GM18511 (cell line): ENCODE results near the gene ANGPT4.

Experiments used
- ATAC-seq: cut with Tn5 transposase; IDR thresholded peaks from one replicate; pipeline ENCODE4 v1.9.1; 2021; ENCODE audit warnings: mild to moderate bottlenecking, moderate library complexity; ENCODE audit not compliant: unreplicated experiment

Gene ANGPT4

GRCh38 chr20:942611-943010, 26.5 kb upstream of the ANGPT4 start:
- no peak for ATAC-seq

GRCh38 chr20:940926-941325, 24.8 kb upstream of the ANGPT4 start:
- ATAC-seq = no peak

GRCh38 chr20:939606-940005, 23.5 kb upstream of the ANGPT4 start:
- ATAC-seq = no peak

DNA sequence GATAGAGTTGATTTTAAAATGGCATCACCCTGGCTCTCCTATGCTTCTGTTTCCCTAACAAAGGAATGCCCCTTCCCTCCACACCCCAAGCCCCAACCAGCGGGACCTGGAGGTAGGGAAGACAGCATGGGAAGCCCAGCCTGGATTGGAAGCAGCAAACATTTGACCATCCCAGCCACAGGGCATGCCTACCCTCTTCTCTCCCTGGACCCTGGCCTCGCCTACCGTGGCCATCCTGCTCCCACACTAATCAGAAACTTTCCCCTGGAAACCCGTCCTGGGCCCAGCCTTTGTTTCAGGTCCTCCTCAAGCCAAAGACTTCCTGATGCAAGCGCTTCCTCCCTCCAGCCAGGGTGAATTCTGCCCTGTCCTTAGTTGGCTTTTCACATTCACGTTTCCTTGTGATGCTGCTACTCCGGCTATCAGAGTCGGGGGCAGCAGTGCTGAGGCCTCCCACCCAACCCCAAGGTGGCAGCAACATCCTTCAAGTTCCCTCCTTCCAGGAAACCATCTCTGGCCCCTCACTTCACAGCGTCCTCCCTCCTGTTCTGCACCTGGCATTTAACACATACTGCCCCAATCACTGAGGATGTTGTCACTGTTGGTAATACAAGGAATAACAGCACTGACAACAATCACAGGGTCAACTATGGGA, 18.2 kb upstream of the ANGPT4 start:
- ATAC-seq = no peak

DNA sequence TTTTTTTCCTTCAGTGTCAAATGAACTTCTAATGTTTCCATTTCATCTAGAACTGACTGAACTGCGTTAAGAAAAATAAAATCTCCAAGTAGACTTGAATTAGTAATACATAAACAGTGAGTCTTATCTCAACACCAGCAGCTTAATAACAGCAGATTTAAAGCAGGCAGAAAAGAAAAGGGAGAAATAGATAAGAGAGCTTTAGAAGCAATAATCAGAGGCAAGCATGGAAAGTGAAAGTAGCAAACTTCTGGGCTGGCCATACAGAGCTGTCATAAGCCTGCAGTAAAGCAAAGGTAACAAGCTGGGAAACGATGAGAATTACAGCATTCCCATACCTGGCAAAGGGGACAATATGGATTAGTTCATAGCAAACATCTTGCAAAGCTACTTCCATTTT, 16.9 kb upstream of the ANGPT4 start:
- no peak for ATAC-seq

- no peak for ATAC-seq
Observed at GRCh38 chr20:931401-931800, 15.3 kb upstream of the ANGPT4 start.

GRCh38 chr20:926670-927069, 10.5 kb upstream of the ANGPT4 start:
- ATAC-seq = no peak

DNA sequence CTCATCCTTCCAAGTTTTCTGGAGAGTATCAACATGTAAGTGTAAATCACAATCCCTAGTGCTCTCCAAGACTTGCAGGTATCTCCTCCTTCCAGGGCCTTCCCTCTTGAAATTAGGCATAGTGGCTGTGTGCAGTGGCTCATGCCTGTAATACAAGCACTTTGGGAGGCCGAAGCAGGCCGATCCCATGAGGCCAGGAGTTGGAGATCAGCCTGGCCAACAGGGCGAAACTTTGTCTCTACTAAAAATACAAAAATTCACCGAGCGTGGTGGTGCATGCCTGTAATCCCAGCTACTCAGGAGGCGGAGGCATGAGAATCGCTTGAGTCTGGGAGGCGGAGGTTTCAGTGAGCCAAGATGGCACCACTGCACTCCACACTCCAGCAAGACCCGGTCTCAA, 9.4 kb upstream of the ANGPT4 start:
- ATAC-seq = no peak

DNA sequence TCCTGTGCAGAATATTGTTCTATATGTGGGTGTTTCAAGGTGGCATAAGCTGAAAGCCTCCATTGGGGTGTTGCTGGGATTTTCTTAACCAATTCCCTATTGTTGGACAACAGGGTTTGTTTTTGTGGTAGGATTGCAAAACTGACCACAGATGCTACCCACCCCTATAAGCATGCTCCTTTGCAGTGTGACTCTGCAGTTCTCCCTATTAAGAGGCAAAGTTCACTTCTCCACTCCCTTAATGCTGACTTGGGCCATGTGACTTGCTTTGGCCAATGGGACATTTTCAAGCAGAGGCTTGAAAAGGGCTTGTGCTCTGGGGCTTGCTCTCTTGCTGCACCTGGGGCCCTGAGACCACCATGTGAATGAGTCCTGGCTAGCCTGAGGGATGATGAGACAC, 8.5 kb upstream of the ANGPT4 start:
- no peak for ATAC-seq

GRCh38 chr20:922781-923180, 6.6 kb upstream of the ANGPT4 start:
- no peak for ATAC-seq

GRCh38 chr20:921068-921467, 4.9 kb upstream of the ANGPT4 start:
- no peak for ATAC-seq

GRCh38 chr20:920311-920710, 4.2 kb upstream of the ANGPT4 start:
- no peak for ATAC-seq

GRCh38 chr20:919491-919916, 3.4 kb upstream of the ANGPT4 start:
- ATAC-seq = no peak

- no peak for ATAC-seq
Observed at GRCh38 chr20:917416-917815, 1.3 kb upstream of the ANGPT4 start.

GRCh38 chr20:916825-917224, 691 bp upstream of the ANGPT4 start:
- ATAC-seq = no peak

DNA sequence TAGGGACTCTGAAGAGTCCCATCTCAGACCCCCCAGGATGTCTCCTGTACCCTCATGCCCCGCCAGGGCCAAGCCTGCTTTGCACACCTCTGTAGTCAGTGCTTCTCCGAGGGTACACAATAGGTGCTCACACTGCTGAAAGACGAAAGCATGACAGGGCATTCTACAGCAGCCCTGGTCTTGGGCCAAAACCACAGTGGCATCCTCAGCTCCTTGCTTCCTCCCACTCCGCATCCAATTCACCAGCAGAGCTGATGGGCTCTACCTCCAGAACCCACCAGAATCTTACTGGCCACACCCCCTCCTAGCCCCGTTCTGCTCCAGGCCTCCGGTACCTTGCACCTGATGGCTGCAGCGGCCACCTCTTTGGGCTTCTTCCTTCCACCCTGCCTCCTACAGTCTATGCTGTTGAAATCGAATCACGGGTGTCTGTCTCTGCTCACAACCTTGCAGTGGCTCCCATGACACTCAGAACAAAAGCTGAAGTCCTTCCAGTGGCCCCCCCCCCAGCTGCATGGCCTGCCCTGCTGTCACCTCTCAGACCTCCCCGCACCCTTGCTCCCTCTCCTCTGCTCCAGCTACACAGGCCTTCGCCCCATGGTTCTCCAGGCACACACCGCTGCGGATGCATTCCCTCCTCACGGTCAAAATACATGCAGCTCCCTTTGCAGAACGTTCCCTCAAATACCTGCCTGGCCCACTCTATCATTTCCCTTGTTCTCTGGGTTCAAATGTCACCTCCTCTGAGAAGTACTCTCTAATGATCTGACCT, 1.2 kb downstream of the ANGPT4 start:
- ATAC-seq = no peak

DNA sequence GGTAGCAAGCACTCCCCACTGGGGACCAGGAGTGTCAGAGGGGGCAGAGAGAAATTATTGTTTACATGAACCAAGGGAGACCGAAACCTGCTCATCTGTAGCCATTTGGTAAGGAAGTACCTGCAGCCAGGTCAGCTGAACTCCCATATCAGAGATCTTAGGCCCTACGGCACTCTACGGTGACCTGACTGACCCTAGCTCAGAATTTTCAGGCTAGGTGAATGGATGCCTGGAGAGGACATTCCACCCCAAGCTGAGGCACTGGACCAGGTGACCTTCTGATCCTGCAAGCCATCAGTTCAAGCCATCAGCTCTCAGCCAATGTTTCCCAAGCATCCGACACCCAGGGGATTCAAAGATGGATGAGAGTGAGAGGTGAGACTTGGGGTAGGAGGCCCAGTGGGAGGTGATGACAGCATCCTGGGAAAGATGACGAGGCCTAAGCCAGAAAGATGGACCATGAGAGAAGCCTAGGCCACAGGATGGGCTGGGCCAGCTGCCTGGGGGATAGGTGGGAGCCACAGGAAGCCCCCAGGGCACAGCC, 2.8 kb downstream of the ANGPT4 start:
- ATAC-seq = no peak

DNA sequence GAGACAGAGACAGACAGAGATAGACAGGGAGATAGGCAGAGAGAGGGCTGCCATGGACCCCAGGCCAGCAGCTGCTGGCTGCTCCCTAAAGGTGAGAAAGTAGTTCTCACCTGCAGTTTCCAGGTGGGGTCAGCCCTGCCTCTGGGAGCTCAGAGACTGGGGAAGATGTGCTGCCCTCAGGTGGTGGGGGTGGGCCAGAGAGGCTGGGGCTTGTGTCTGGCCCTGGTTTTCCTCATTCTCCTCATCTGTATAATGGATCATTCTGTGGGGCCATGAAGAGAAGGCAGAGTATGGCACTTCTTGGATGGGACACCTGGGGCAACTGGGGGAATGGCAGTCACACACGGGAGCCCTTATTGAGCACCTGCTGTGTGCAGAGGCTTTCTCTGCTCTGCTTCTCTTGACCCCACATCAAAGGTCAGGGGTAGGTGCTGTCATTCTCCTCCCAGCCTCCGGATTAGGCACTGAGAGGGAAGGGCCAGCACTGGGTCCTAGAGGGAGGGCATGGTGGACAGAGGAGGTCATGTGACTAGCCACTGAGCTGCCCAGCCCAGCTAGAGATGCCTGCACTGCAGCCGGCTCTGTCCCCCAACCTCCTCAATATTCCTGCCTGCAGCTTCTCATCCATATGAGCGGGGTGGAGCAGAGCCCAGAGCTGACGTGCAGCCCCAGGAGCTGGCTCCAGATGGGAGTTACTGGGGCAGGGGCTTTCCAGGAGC, 4.1 kb downstream of the ANGPT4 start:
- ATAC-seq = no peak

DNA sequence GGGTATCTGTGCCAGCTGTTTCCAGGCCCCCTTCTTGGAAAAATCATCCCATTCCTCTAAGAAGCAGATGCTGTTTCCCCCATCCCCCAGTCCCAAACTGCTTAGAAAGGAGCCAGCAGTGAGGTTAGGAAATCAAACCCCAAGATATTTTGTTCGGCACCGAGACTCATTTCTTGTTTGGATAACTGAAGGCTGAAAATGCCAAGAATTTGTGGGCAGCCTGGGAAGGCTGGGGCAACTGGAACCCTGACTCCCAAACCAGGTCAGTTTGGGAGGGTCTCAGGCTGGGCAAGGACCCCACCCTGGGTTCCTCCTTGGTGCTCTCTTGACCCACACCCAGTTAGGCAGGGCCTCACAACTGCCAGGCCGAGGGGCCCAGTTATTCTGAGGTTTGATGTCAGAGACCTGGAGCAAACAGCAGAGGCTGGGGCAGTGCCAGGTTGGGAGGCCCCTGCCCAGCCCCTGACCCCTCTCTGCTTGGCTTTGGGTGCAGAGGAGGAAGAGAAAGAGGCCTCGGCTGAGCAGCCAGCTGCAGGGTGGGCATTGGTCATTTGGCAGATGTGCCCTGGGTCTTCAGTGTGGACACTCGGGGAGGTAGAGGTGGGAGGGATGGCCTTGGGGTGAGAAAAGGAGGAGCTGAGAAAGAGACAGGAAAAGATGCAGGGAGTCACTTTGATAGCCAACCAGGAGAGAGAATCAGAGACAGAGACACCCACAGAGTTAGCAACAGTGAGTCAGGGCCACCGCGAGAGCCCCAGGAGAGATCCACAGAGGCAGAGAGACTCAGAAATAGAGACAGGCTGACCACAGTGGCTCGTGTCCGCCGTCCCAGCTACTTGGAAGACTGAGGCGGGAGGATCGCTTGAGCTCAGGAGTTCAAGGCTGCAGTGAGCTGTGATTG, 5.0 kb downstream of the ANGPT4 start:
- ATAC-seq = no peak

GRCh38 chr20:910132-910869, 5.8 kb downstream of the ANGPT4 start:
- ATAC-seq = no peak
